H1 (cell line): Measurements from ENCODE around the gene ZNF516. TPM values are rescaled to one million over a fixed set of nuclear protein-coding genes. Genes with fewer than 3 reads are reported as not detected.

Experiments used
- CTCF ChIA-PET: fragments of 300-600 bp; sonication (Branson Sonifier 250); formaldehyde crosslinking; loops from one replicate; lab custom pipeline; 2021; ENCODE audit not compliant: partially characterized antibody; lab: Charles Lee
- POLR2A ChIA-PET: fragments of 300-600 bp; sonication (Branson Sonifier 250); formaldehyde crosslinking; loops from one replicate; lab custom pipeline; 2021; ENCODE audit warnings: inconsistent platforms; ENCODE audit not compliant: partially characterized antibody; lab: Charles Lee
- DNase-seq, 2 experiments: peaks; one replicate each; pipeline versions ENCODE4 v3.0.0 to v3.0.0-alpha.2; 2010 to 2022; ENCODE audit warnings: low spot score in 2 of 2, low read depth in 1 of 2, mixed read lengths in 1 of 2
- FAIRE-seq: peaks from 2 replicates; lab custom pipeline; 2011; peaks lifted over from hg19 to GRCh38; lab: Jason Lieb, UNC
- H2AFZ ChIP-seq: 2 replicates; pipeline ENCODE4 v1.8.1; 2012; ENCODE audit warnings: low read length, inconsistent platforms
- H2AK5ac ChIP-seq: 2 replicates; pipeline ENCODE4 v1.6.1; 2013; ENCODE audit warnings: low read depth, low read length
- H2BK120ac ChIP-seq: replicated peaks from 2 replicates; pipeline ENCODE3; 2013; ENCODE audit warnings: low read depth, low read length, inconsistent platforms
- H2BK12ac ChIP-seq: 2 replicates; pipeline ENCODE4 v1.6.1; 2013; ENCODE audit warnings: low read depth, low read length
- H2BK15ac ChIP-seq: 2 replicates; pipeline ENCODE4 v1.6.1; 2013; ENCODE audit warnings: low read length
- H2BK20ac ChIP-seq: 2 replicates; pipeline ENCODE4 v1.6.1; 2013; ENCODE audit warnings: low read length
- H2BK5ac ChIP-seq: 2 replicates; pipeline ENCODE4 v1.6.1; 2013; ENCODE audit warnings: low read depth, low read length
- H3K14ac ChIP-seq: 2 replicates; pipeline ENCODE4 v1.6.1; 2013; ENCODE audit warnings: inconsistent platforms; ENCODE audit not compliant: insufficient read length
- H3K18ac ChIP-seq: 2 replicates; pipeline ENCODE4 v1.6.1; 2013; ENCODE audit warnings: low read length; ENCODE audit errors: extremely low read depth
- H3K23ac ChIP-seq: 2 replicates; pipeline ENCODE4 v1.6.1; 2013; ENCODE audit warnings: inconsistent platforms; ENCODE audit not compliant: insufficient read length
- H3K23me2 ChIP-seq: 2 replicates; pipeline ENCODE4 v1.6.1; 2013; ENCODE audit warnings: low read depth, low read length
- H3K27ac ChIP-seq: 2 replicates; pipeline ENCODE4 v1.6.1; 2011; ENCODE audit warnings: low read depth, low read length, inconsistent platforms
- H3K27me3 ChIP-seq, 4 experiments: replicated peaks in 1 of 4; 1 replicate in 1 of 4; 2 replicates in 3 of 4; pipeline versions ENCODE4 v1.6.1 to v1.8.1; 2011 to 2013; ENCODE audit warnings: low read length in 3 of 4, mild to moderate bottlenecking in 3 of 4, inconsistent platforms in 2 of 4, mixed read lengths in 2 of 4, moderate library complexity in 1 of 4; ENCODE audit not compliant: control insufficient read depth in 3 of 4, insufficient read depth in 3 of 4; ENCODE audit errors: extremely low read depth in 1 of 4
- H3K36me3 ChIP-seq, 4 experiments: 2 replicates each; pipeline versions ENCODE4 v1.6.1 to v1.8.1; 2011 to 2013; ENCODE audit warnings: mild to moderate bottlenecking in 4 of 4, low read length in 3 of 4, moderate library complexity in 2 of 4, control low read depth in 1 of 4, inconsistent platforms in 1 of 4; ENCODE audit not compliant: insufficient read depth in 4 of 4, control insufficient read depth in 2 of 4
- H3K4ac ChIP-seq: replicated peaks from 2 replicates; pipeline ENCODE3; 2013; ENCODE audit warnings: low read length, low read depth, mixed read lengths, inconsistent platforms; ENCODE audit not compliant: insufficient read length
- H3K4me1 ChIP-seq, 4 experiments: replicated peaks in 1 of 4; 1 replicate in 1 of 4; 2 replicates in 3 of 4; pipeline versions ENCODE4 v1.6.1 to v1.8.1; 2011 to 2013; ENCODE audit warnings: low read length in 3 of 4, inconsistent platforms in 2 of 4, mixed read lengths in 1 of 4; ENCODE audit not compliant: insufficient read depth in 4 of 4, control insufficient read depth in 3 of 4
- H3K4me2 ChIP-seq, 2 experiments: 2 replicates each; pipeline versions ENCODE4 v1.6.1 to v1.8.1; 2011 to 2013; ENCODE audit warnings: low read depth in 2 of 2, low read length in 2 of 2, control low read depth in 1 of 2, inconsistent platforms in 1 of 2, mild to moderate bottlenecking in 1 of 2; ENCODE audit not compliant: insufficient read depth in 1 of 2
- H3K4me3 ChIP-seq, 4 experiments: fragments of 200-600, 300-600 bp in 1 of 4; sonication (generic), shearing (Covaris generic), sonication (Bioruptor Twin) in 1 of 4; 2 replicates each; pipeline versions ENCODE4 v1.5.1 to v1.8.1; 2011 to 2016; ENCODE audit warnings: low read length in 4 of 4, low read depth in 3 of 4, control low read depth in 2 of 4, inconsistent platforms in 2 of 4, mild to moderate bottlenecking in 2 of 4, mixed read lengths in 1 of 4, moderate library complexity in 1 of 4; ENCODE audit not compliant: insufficient read depth in 2 of 4; ENCODE audit errors: extremely low read depth in 1 of 4
- H3K56ac ChIP-seq: replicated peaks from 2 replicates; pipeline ENCODE3; 2013; ENCODE audit warnings: low read depth, mild to moderate bottlenecking, mixed read lengths, low read length, inconsistent platforms; ENCODE audit not compliant: insufficient read length
- H3K79me1 ChIP-seq: 2 replicates; pipeline ENCODE4 v1.6.1; 2013; ENCODE audit warnings: low read depth, low read length, control low read depth
- H3K79me2 ChIP-seq, 2 experiments: 2 replicates each; pipeline versions ENCODE4 v1.6.1 to v1.8.1; 2012 to 2013; ENCODE audit warnings: low read length in 2 of 2, mild to moderate bottlenecking in 2 of 2, inconsistent platforms in 1 of 2; ENCODE audit not compliant: insufficient read depth in 2 of 2, control insufficient read depth in 1 of 2
- H3K9ac ChIP-seq, 4 experiments: replicated peaks in 1 of 4; 1 replicate in 1 of 4; 2 replicates in 3 of 4; pipeline versions ENCODE4 v1.6.1 to v1.8.1; 2011 to 2013; ENCODE audit warnings: low read depth in 3 of 4, low read length in 3 of 4, control low read depth in 2 of 4, mild to moderate bottlenecking in 2 of 4, moderate library complexity in 2 of 4, inconsistent platforms in 1 of 4; ENCODE audit errors: extremely low read depth in 1 of 4
- H3K9me3 ChIP-seq, 2 experiments: 2 replicates each; pipeline versions ENCODE4 v1.6.1 to v1.8.1; 2012 to 2013; ENCODE audit warnings: mild to moderate bottlenecking in 2 of 2, moderate library complexity in 2 of 2, control low read depth in 1 of 2, inconsistent platforms in 1 of 2, low read depth in 1 of 2, low read length in 1 of 2, mixed read lengths in 1 of 2; ENCODE audit not compliant: insufficient read depth in 2 of 2
- H4K20me1 ChIP-seq, 2 experiments: replicated peaks in 1 of 2; 2 replicates each; pipeline versions ENCODE3 to v1.8.1; 2011 to 2013; ENCODE audit warnings: inconsistent platforms in 2 of 2, low read length in 2 of 2, mild to moderate bottlenecking in 1 of 2; ENCODE audit not compliant: insufficient read depth in 2 of 2, control insufficient read depth in 1 of 2
- H4K5ac ChIP-seq: 2 replicates; pipeline ENCODE4 v1.6.1; 2013; ENCODE audit warnings: low read length, low read depth, mixed read lengths, inconsistent platforms; ENCODE audit not compliant: insufficient read length
- H4K8ac ChIP-seq: 2 replicates; pipeline ENCODE4 v1.8.0; 2013; ENCODE audit warnings: mild to moderate bottlenecking, moderate library complexity, low read length, inconsistent platforms; ENCODE audit not compliant: insufficient read depth; ENCODE audit errors: extremely low read depth
- H4K91ac ChIP-seq: replicated peaks from 2 replicates; pipeline ENCODE3; 2013; ENCODE audit warnings: low read length, mixed read lengths, inconsistent platforms; ENCODE audit not compliant: insufficient read length
- CBX5 ChIP-seq: fragments of 300-800, 300-1000 bp; sonication (generic); IDR thresholded peaks from 2 replicates; pipeline ENCODE4 v1.7.1; 2016; ENCODE audit warnings: antibody characterized with exemption, low read length, low read depth
- CBX8 ChIP-seq: fragments of 300-800, 300-1000 bp; sonication (generic); IDR thresholded peaks from 2 replicates; pipeline ENCODE4 v1.7.1; 2016; ENCODE audit warnings: low read depth, low read length, borderline replicate concordance
- CEBPB ChIP-seq: IDR thresholded peaks from 2 replicates; pipeline ENCODE4 v1.6.1; 2012; ENCODE audit warnings: low read depth, low read length
- CHD1 ChIP-seq: IDR thresholded peaks from 2 replicates; pipeline ENCODE4 v1.6.1; 2012; ENCODE audit warnings: low read depth, low read length, improper control_type of control experiment
- CREB1 ChIP-seq: IDR thresholded peaks from 2 replicates; pipeline ENCODE4 v1.6.1; 2012; ENCODE audit warnings: inconsistent platforms
- EZH2 ChIP-seq: fragments of 200-600 bp; sonication (generic); IDR thresholded peaks from 2 replicates; pipeline ENCODE4 v1.7.1; 2012; ENCODE audit warnings: low read depth, mild to moderate bottlenecking, moderate library complexity, low read length, inconsistent platforms; ENCODE audit not compliant: severe bottlenecking
- FOSL1 ChIP-seq: IDR thresholded peaks from 2 replicates; pipeline ENCODE4 v1.6.1; 2011; ENCODE audit warnings: mild to moderate bottlenecking, low read depth, low read length, moderate library complexity; ENCODE audit not compliant: insufficient read depth
- POU5F1 ChIP-seq: IDR thresholded peaks from 2 replicates; pipeline ENCODE4 v1.6.1; 2011; ENCODE audit warnings: low read depth, mild to moderate bottlenecking, low read length, moderate library complexity
- RBBP5 ChIP-seq: IDR thresholded peaks from 2 replicates; pipeline ENCODE4 v1.7.1; 2012; ENCODE audit warnings: low read depth, mild to moderate bottlenecking, inconsistent platforms, low read length, moderate library complexity, borderline replicate concordance
- RFX5 ChIP-seq: IDR thresholded peaks from 2 replicates; pipeline ENCODE4 v1.6.1; 2011; ENCODE audit warnings: low read depth, low read length, improper control_type of control experiment, borderline replicate concordance
- SIN3A ChIP-seq, 2 experiments: IDR thresholded peaks in 1 of 2; conservative IDR thresholded peaks in 1 of 2; 2 replicates each; pipeline ENCODE4 v1.6.1; 2011 to 2012; ENCODE audit warnings: low read length in 2 of 2, improper control_type of control experiment in 1 of 2, low read depth in 1 of 2, mild to moderate bottlenecking in 1 of 2
- SP4 ChIP-seq: IDR thresholded peaks from 2 replicates; pipeline ENCODE4 v1.6.1; 2012; ENCODE audit warnings: low read length, inconsistent platforms
- SUZ12 ChIP-seq: fragments of 200-600 bp; sonication (generic); IDR thresholded peaks from 2 replicates; pipeline ENCODE4 v1.6.1; 2012; ENCODE audit warnings: mild to moderate bottlenecking, inconsistent platforms, low read length, moderate library complexity, mixed read lengths
- TEAD4 ChIP-seq: IDR thresholded peaks from 2 replicates; pipeline ENCODE4 v1.6.1; 2012; ENCODE audit warnings: low read depth, low read length, inconsistent platforms, mixed read lengths
- YY1 ChIP-seq: IDR thresholded peaks from 2 replicates; pipeline ENCODE4 v1.6.1; 2011; ENCODE audit warnings: low read depth, mild to moderate bottlenecking, low read length
- WGBS, 2 experiments: shearing (Covaris generic) in 1 of 2; methylation state at CpG; one replicate each; pipeline versions ENCODE4 v1.1.6 to v1.1.7; 2013 to 2015; ENCODE audit warnings: low lambda C conversion rate in 2 of 2, mixed read lengths in 2 of 2, inconsistent platforms in 1 of 2, low coverage in 1 of 2, missing lambda C conversion rate in 1 of 2; ENCODE audit not compliant: insufficient replicate concordance in 2 of 2, insufficient coverage in 1 of 2, insufficient read length in 1 of 2; ENCODE audit errors: extremely low coverage in 1 of 2, missing lambda C conversion rate in 1 of 2; 5-methylcytosine and 5-hydroxymethylcytosine counted together
- polyA plus RNA-seq, 7 experiments: library from polyadenylated mRNA; depleted of rRNA in 3 of 7; stranded (reverse) in 5 of 7; unstranded in 2 of 7; fragments of >200 nt in 5 of 7; fragments of 200-250 nt in 2 of 7; gene quantifications; 1 replicate in 5 of 7; 2 replicates in 1 of 7; 4 replicates in 1 of 7; pipeline versions ENCODE4 v1.2.1 to v1.2.3, GENCODE V29; 2011 to 2013; ENCODE audit warnings: missing spikeins in 2 of 7, mixed read lengths in 2 of 7
- total RNA-seq: library from RNA; stranded (reverse); fragmentation: NEBNext Ultra II Directional; extraction: Animal tissue kit (Norgen Biotek cat#: 25700); gene quantifications from 2 replicates; pipeline ENCODE4 v1.2.1, GENCODE V29; 2021

ZNF516 gene
- total and polyA plus RNA-seq, 2 of the 8 experiments (the other 6 are each of a cell fraction or from before 2014, with no cell fraction given), result 7.3 to 17.0 TPM

DNA sequence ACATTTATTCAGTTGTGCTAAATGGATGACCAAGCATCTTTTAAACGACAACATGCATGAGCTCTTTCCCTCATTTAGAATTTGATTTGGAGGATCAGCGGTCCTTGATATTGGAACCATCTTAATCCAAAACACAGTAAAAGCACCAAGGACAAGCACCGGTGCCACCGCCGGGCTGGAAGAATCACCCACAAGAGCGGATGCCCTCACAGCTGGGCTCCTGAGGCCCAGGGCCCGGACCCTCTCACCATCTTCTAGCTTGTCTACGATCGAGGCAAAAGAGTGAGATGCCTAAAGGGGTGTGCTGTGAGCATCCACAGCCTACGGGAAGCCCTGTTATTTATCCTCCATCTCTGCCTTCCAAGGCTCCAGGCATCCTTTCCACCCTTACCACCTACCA is 129.5 kb downstream of the ZNF516 start:
- Histone ChIP-seq H4K20me1 (no peaks in the 10 kb centered on the region), H3K36me3 (peaks cover 0 to 3% (median 1%) of the 10 kb centered on the region in 4 experiments; a peak in 2 of 8 replicates), H3K4me3 (no peak overlapping the region), H3K23me2 (no peaks in the 10 kb centered on the region), H4K91ac (no peak overlapping the region), H2BK12ac (no peak overlapping the region), H3K18ac (no peak overlapping the region), H4K5ac (no peak overlapping the region), H2BK20ac (no peak overlapping the region), H3K79me2 (no peaks in the 10 kb centered on the region), H3K9me3 (no peaks in the 10 kb centered on the region), H3K4ac (no peak overlapping the region), H2BK5ac (no peak overlapping the region), H3K4me1 (peaks cover 0 to 5% (median 2%) of the 10 kb centered on the region in 4 experiments; a peak in 3 of 7 replicates), H3K9ac (no peak overlapping the region), H2BK15ac (no peak overlapping the region), H3K14ac (no peak overlapping the region), H4K8ac (no peak overlapping the region), H2AK5ac (no peak overlapping the region), H3K79me1 (no peaks in the 10 kb centered on the region), H3K27me3 (no peaks in the 10 kb centered on the region), H3K4me2 (no peak overlapping the region), H3K56ac (no peak overlapping the region), H3K27ac (no peak overlapping the region), H2AFZ (no peak overlapping the region), H3K23ac (no peak overlapping the region), H2BK120ac (no peak overlapping the region)
- no peak for FAIRE-seq
- no peak for DNase-seq
- ChIA-PET POLR2A (interaction anchor here (0.7 kb wide), 1 partner anchor 223 kb away, joined by 3 read pairs; no protein-coding TSS in a partner anchor), CTCF (interaction anchor here (1.1 to 1.5 kb wide), 3 partner anchors 9 to 15 kb away, joined by 3 to 6 read pairs (median 3); no protein-coding TSS in a partner anchor)
- 89% methylated on average over 10 of the region's 10 CpGs; no CpG with 5 or more reads in 1 of the 2 experiments for WGBS, 2 experiments
- TF ChIP-seq RBBP5, result no peak
- no peak for TF ChIP-seq SIN3A (conservative IDR thresholded peaks at IDR 0.05 in 1 of 2, IDR thresholded peaks at IDR 0.05 in 1 of 2; ENCODE audit: low read depth in 1 of 2, low read length in 2 of 2)
- TF ChIP-seq TEAD4, result no peak
- no peak for TF ChIP-seq CBX5
- no peak for TF ChIP-seq RFX5
- TF ChIP-seq CREB1, result no peak
- TF ChIP-seq EZH2, result no peak
- TF ChIP-seq FOSL1, result no peak
- TF ChIP-seq CHD1, result no peak
- TF ChIP-seq SUZ12, result no peak
- no peak for TF ChIP-seq SP4
- TF ChIP-seq CBX8, result no peak
- no peak for TF ChIP-seq YY1
- no peak for TF ChIP-seq POU5F1
- TF ChIP-seq CEBPB, result no peak
